Tibial nerve (tissue), 4 donors: ENCODE measurements around the gene FMO2.

Source experiments
- EP300 ChIP-seq, 2 donors: sonication (generic); formaldehyde crosslinking; IDR thresholded peaks; one replicate each; pipeline ENCODE4 v1.6.1; 2017; ENCODE audit warnings: antibody characterized with exemption in 2 of 2, mild to moderate bottlenecking in 1 of 2
- TF ChIP-seq, protein P1 (sequence below), 5 experiments: fragments of 200-600 bp in 3 of 5; fragments of 450-650 bp in 2 of 5; sonication (generic) in 3 of 5; IDR thresholded peaks; one replicate each; pipeline ENCODE4 v1.5.1; 2016 to 2019; ENCODE audit warnings: antibody characterized with exemption in 5 of 5, mild to moderate bottlenecking in 3 of 5, moderate library complexity in 2 of 5

DNA sequence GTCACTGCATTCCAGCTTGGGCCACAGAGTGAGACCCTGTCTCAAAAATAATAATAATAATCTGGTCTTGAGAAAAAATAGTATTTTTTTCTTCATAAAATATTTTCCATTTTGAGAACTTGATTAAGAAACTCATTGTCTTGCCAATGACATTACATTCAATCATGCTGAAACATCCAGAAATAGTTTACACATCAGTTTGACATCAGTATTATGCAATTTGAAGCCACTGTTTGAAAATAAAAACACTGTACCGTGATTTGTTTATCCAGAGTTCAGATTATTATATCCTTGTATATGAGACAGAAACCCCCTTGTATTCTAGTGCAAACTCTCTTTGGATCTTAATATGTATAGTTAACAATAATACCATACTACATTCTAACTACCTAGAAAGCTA is 6.9 kb downstream of the FMO2 start:
- TF ChIP-seq, protein P1, sequence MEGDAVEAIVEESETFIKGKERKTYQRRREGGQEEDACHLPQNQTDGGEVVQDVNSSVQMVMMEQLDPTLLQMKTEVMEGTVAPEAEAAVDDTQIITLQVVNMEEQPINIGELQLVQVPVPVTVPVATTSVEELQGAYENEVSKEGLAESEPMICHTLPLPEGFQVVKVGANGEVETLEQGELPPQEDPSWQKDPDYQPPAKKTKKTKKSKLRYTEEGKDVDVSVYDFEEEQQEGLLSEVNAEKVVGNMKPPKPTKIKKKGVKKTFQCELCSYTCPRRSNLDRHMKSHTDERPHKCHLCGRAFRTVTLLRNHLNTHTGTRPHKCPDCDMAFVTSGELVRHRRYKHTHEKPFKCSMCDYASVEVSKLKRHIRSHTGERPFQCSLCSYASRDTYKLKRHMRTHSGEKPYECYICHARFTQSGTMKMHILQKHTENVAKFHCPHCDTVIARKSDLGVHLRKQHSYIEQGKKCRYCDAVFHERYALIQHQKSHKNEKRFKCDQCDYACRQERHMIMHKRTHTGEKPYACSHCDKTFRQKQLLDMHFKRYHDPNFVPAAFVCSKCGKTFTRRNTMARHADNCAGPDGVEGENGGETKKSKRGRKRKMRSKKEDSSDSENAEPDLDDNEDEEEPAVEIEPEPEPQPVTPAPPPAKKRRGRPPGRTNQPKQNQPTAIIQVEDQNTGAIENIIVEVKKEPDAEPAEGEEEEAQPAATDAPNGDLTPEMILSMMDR (IDR thresholded peaks at IDR 0.05), result no peak
- no peak for TF ChIP-seq EP300 (IDR thresholded peaks at IDR 0.05)
